Anterior cingulate cortex (tissue), 58 donors: ENCODE data around the gene LINGO1.

Experiments used
- DNase-seq, 58 donors: peaks; one replicate each; lab custom pipeline; 2025; lab: John Stamatoyannopoulos, UW

LINGO1 gene

GRCh38 chr15:77619883-77620282 lies 12.8 kb downstream of the LINGO1 start:
- no peak for DNase-seq

GRCh38 chr15:77617476-77618230 lies 15.1 kb downstream of the LINGO1 start:
- DNase-seq, result no peak

- DNase-seq, result no peak
Observed at GRCh38 chr15:77616072-77616471, 16.6 kb downstream of the LINGO1 start.

GRCh38 chr15:77615472-77615871 lies 17.2 kb downstream of the LINGO1 start:
- no peak for DNase-seq

GRCh38 chr15:77614251-77614806 lies 18.4 kb downstream of the LINGO1 start:
- DNase-seq, result no peak

GRCh38 chr15:77613814-77614213 lies 18.9 kb downstream of the LINGO1 start:
- DNase-seq, result no peak

GRCh38 chr15:77612958-77613601 lies 19.6 kb downstream of the LINGO1 start:
- no peak for DNase-seq

GRCh38 chr15:77611767-77612166 lies 20.9 kb downstream of the LINGO1 start:
- peak in 29 of 58 donors; percentile 13 to 64 (median 37) for DNase-seq

- DNase-seq, result no peak
Observed at GRCh38 chr15:77610731-77611130, 22.0 kb downstream of the LINGO1 start.

- no peak for DNase-seq
Observed at GRCh38 chr15:77609558-77609957, 23.2 kb downstream of the LINGO1 start.

GRCh38 chr15:77608774-77609173 lies 23.9 kb downstream of the LINGO1 start:
- DNase-seq, result peak in 2 of 58 donors; percentile 35 to 36

- DNase-seq, result peak in 11 of 58 donors; percentile 15 to 68 (median 55)
Observed at GRCh38 chr15:77607894-77608261, 24.8 kb downstream of the LINGO1 start.

- peak in 11 of 58 donors; percentile 12 to 72 (median 36) for DNase-seq
Observed at GRCh38 chr15:77607111-77607893, 25.4 kb downstream of the LINGO1 start.

GRCh38 chr15:77606142-77607034 lies 26.3 kb downstream of the LINGO1 start:
- no peak for DNase-seq

- DNase-seq, result no peak
Observed at GRCh38 chr15:77605547-77605946, 27.2 kb downstream of the LINGO1 start.

- no peak for DNase-seq
Observed at GRCh38 chr15:77604973-77605372, 27.7 kb downstream of the LINGO1 start.

GRCh38 chr15:77603611-77604336 lies 28.9 kb downstream of the LINGO1 start:
- peak in 1 of 58 donors; percentile 16 for DNase-seq

- DNase-seq, result no peak
Observed at GRCh38 chr15:77602800-77603199, 29.9 kb downstream of the LINGO1 start.

GRCh38 chr15:77599899-77600298 lies 32.8 kb downstream of the LINGO1 start:
- DNase-seq, result peak in 29 of 58 donors; percentile 8 to 71 (median 33)
